ENCODE results near the gene GTSE1.

DNA sequence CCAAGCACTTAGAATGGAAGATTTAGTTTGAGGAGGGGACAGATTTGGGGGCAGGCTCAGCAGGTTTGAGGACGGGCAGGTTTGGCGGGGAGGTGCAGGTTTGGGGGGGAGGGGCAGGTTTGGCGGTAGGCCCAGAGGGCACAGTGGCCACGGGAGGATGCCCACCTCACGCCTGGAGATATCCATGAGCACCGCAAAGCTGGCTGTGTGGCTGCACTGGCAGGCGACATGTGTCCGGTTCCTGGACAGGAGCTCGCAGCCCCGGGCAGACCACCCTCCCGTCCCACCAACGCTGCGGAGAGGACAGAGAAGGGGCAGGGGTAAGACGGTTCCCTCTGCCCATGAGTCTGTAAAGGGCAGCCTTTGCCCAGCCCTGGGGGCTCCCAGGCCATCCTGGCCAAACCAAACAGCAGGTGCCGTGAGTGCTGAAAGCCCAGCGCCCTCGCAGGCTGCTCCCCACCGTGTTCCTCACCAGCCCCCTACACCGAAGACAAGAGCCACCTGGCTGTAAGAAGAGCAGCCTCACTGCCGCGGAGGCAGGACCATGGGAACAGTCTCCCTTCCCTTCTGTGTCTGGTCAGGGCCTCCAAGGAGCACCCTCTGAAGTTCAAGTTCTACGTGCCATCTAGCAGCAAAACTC lies 81.9 kb downstream of the GTSE1 start:
- TF ChIP-seq EZH2 (IDR thresholded peaks at IDR 0.05; ENCODE audit: insufficient read depth, poor library complexity, severe bottlenecking) (no peak), EZH2phosphoT487 (IDR thresholded peaks at IDR 0.05; ENCODE audit: insufficient read depth, low read depth) (no peak)
